CD4-positive, alpha-beta T cell treated with Interleukin-15 for 1 hour (primary cell): Measurements from ENCODE around the gene PIP4K2B.

ENCODE experiments used
- DNase-seq: peaks from one replicate; pipeline ENCODE4 v3.0.0-alpha.2; 2020

PIP4K2B gene

GRCh38 chr17:38743556-38744171, 55.7 kb downstream of the PIP4K2B start:
- no peak for DNase-seq

GRCh38 chr17:38742411-38743308, 56.7 kb downstream of the PIP4K2B start:
- no peak for DNase-seq

- DNase-seq = no peak
Measured at GRCh38 chr17:38741921-38742410, 57.4 kb downstream of the PIP4K2B start.

- no peak for DNase-seq
Measured at GRCh38 chr17:38741461-38741860, 57.9 kb downstream of the PIP4K2B start.

GRCh38 chr17:38740806-38741205, 58.5 kb downstream of the PIP4K2B start:
- DNase-seq = no peak

- DNase-seq = no peak
Measured at GRCh38 chr17:38740044-38740443, 59.3 kb downstream of the PIP4K2B start.

GRCh38 chr17:38739305-38739704, 60.1 kb downstream of the PIP4K2B start:
- DNase-seq = no peak

GRCh38 chr17:38738686-38739085, 60.7 kb downstream of the PIP4K2B start:
- DNase-seq = no peak

GRCh38 chr17:38738007-38738662, 61.2 kb downstream of the PIP4K2B start:
- DNase-seq = no peak

- DNase-seq = peak; percentile 58
Measured at GRCh38 chr17:38735161-38735997, 64.0 kb downstream of the PIP4K2B start.

GRCh38 chr17:38733982-38734973, 65.1 kb downstream of the PIP4K2B start:
- no peak for DNase-seq

- no peak for DNase-seq
Measured at GRCh38 chr17:38733282-38733981, 65.9 kb downstream of the PIP4K2B start.

GRCh38 chr17:38732376-38733281, 66.7 kb downstream of the PIP4K2B start:
- no peak for DNase-seq

GRCh38 chr17:38731526-38732294, 67.6 kb downstream of the PIP4K2B start:
- DNase-seq = no peak

GRCh38 chr17:38730526-38731379, 68.6 kb downstream of the PIP4K2B start:
- no peak for DNase-seq

GRCh38 chr17:38729886-38730525, 69.3 kb downstream of the PIP4K2B start, which contains the start of gene CISD3:
Gene CISD3 (plus strand): TSS chr17:38730341. CDS start chr17:38730359, 18 bp downstream.
- DNase-seq = peak; percentile 89

GRCh38 chr17:38729368-38729885, 69.9 kb downstream of the PIP4K2B start:
- DNase-seq = no peak
